Thymus (tissue), 11 donors: ENCODE data around the gene DGKZ. TPM values are rescaled to one million over a fixed set of nuclear protein-coding genes. Genes with fewer than 3 reads are reported as not detected.

Source experiments
- DNase-seq, 9 donors: peaks; one replicate each; pipeline ENCODE4 v3.0.0-alpha.2; 2013; ENCODE audit warnings: low spot score in 9 of 9, low read depth in 6 of 9, missing footprints in 1 of 9
- H3K27ac ChIP-seq, 2 donors: one replicate each; pipeline ENCODE4 v1.5.1; 2013; ENCODE audit warnings: control low read depth in 1 of 2, low read depth in 1 of 2, low read length in 1 of 2, mild to moderate bottlenecking in 1 of 2, moderate library complexity in 1 of 2
- H3K27me3 ChIP-seq, 2 donors: one replicate each; pipeline ENCODE4 v1.5.1; 2013; ENCODE audit warnings: low read length in 1 of 2; ENCODE audit not compliant: control insufficient read depth in 2 of 2, insufficient read depth in 1 of 2
- H3K36me3 ChIP-seq, 2 donors: one replicate each; pipeline ENCODE4 v1.5.1; 2013; ENCODE audit warnings: low read length in 1 of 2, mild to moderate bottlenecking in 1 of 2, moderate library complexity in 1 of 2; ENCODE audit not compliant: control insufficient read depth in 2 of 2, insufficient read depth in 2 of 2
- H3K4me1 ChIP-seq, 2 donors: one replicate each; pipeline ENCODE4 v1.5.1; 2013; ENCODE audit warnings: low read length in 2 of 2; ENCODE audit not compliant: control insufficient read depth in 2 of 2, insufficient read depth in 2 of 2
- H3K4me3 ChIP-seq, 2 donors: one replicate each; pipeline ENCODE4 v1.5.1; 2013; ENCODE audit warnings: low read length in 2 of 2, control low read depth in 1 of 2, mild to moderate bottlenecking in 1 of 2
- H3K9me3 ChIP-seq, 2 donors: one replicate each; pipeline ENCODE4 v1.5.1; 2013; ENCODE audit warnings: low read length in 1 of 2, mild to moderate bottlenecking in 1 of 2; ENCODE audit not compliant: control insufficient read depth in 2 of 2, insufficient read depth in 1 of 2
- WGBS: extraction: QIAGEN DNeasy Blood & Tissue Kit; methylation state at CpG from one replicate; pipeline ENCODE4 v1.1.7; 2013; 5-methylcytosine and 5-hydroxymethylcytosine counted together
- polyA plus RNA-seq: library from polyadenylated mRNA; stranded (reverse); fragments of 200-250 nt; gene quantifications from one replicate; pipeline ENCODE4 v1.2.3, GENCODE V29; 2013
- total RNA-seq: library from RNA; stranded (reverse); fragments of 120-200 nt; gene quantifications from one replicate; pipeline ENCODE4 v1.2.4, GENCODE V29; 2013
- donor health status: healthy.

The DGKZ gene
- total and polyA plus RNA-seq, 2 donors: 52.8 to 139 TPM

DNA sequence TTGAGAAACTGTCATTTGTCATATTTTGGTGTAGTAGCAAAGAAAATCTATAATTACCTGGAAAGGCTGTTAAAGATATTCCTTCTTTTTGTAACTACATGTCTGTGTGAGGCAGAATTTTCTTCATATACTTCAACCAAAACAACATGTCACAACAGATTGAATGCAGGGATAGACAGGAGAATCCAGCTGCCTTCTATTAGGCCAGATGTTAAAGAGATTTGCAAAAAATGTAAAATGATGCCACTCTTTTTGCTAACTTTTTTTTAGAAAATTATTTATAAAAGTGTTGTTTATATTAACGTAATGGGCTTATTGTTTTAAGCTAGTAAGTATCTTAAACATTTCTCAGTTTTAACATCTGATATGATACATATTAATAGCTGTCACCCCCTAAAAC lies 12.7 kb downstream of the DGKZ start:
- DNase-seq: no peak
- Histone ChIP-seq H3K27ac (no peak overlapping the region), H3K36me3 (peaks cover 13 to 26% of the 10 kb centered on the region in 2 donors), H3K27me3 (no peaks in the 10 kb centered on the region), H3K9me3 (no peaks in the 10 kb centered on the region), H3K4me1 (peaks cover 24 to 66% of the 10 kb centered on the region in 2 donors), H3K4me3 (no peak overlapping the region)
- WGBS: 93% methylated on average over 1 of the region's 1 CpG

DNA sequence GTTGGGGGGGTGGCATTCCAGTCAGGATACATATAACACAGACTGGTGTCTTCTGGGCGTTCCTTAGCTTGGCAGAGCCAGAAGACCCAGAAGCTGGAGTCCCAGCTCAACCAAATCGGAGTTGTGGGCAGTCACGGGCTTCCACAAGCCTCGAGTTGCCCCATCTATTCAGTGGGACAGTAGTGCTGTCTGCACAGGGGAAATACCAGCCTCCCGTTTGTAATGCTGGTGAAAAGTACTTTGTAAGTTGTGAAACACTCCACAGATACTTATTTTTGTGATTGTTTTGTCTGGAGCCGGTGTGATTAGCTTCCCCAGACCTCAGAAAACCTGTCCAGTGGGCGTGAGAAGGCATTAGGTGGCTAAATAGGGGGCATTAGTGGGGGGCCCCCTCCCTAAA lies 13.6 kb downstream of the DGKZ start:
- Histone ChIP-seq H3K9me3 (no peaks in the 10 kb centered on the region), H3K4me3 (peak overlapping the region; percentile 54 to 75), H3K27me3 (no peaks in the 10 kb centered on the region), H3K27ac (peak overlapping the region; percentile 90), H3K4me1 (peaks cover 24 to 67% of the 10 kb centered on the region in 2 donors), H3K36me3 (peaks cover 16 to 25% of the 10 kb centered on the region in 2 donors)
- DNase-seq: no peak
- WGBS: 31% methylated on average over 7 of the region's 7 CpGs

DNA sequence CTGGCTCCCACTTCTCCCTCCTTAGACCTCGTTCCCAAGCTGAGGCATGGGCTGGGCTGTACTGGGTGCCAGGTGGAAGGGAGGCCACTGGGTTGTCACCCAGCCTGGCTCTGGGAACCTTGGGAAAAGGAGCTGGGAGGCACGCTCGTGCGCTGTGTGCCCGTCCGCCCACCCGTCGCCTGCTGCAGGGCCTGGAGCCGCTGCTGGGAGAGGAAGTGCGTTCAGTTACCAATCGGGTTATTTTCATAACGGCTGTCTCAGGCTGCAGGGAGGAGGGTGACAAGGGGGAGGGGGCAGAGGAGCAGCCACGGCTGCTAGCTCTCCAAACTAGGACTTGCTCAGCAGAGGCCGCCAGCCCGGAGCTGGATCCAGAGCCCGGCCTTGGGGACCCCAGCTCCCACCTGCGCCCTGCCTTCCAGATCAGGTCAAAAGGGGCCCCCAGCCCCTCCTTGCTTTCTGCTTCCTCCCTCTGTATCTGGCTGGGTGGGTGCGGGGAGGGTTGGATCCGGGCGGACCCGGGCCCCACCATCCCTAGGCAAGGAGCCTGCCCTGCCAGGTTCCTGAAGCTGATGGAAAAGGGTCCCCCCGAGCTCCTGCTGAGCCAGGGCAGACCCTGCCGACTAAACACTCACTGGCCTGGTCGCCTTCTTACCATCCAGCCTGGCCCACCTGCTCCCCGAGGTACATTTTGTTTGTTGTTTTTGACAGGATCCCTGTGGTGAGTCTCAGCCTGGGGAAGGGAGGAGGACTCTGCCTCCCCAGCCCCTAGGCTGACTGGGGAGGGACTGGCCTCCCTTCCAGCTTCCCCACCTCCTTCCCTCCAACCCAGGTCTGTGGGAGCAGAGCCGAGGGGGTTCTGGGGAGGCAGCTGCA lies 14.3 kb downstream of the DGKZ start:
- peaks cover 14 to 18% of the 10 kb centered on the region in 2 donors for H3K36me3 ChIP-seq
- H3K27me3 ChIP-seq: no peaks in the 10 kb centered on the region
- H3K9me3 ChIP-seq: no peaks in the 10 kb centered on the region
- DNase-seq: peak in 6 of 9 donors; percentile 49 to 89 (median 74)
- peaks cover 24 to 60% of the 10 kb centered on the region in 2 donors for H3K4me1 ChIP-seq
- H3K27ac ChIP-seq: peak overlapping the region; percentile 90
- WGBS: 1% methylated on average over 26 of the region's 26 CpGs
- peak overlapping the region; percentile 54 to 75 for H3K4me3 ChIP-seq

DNA sequence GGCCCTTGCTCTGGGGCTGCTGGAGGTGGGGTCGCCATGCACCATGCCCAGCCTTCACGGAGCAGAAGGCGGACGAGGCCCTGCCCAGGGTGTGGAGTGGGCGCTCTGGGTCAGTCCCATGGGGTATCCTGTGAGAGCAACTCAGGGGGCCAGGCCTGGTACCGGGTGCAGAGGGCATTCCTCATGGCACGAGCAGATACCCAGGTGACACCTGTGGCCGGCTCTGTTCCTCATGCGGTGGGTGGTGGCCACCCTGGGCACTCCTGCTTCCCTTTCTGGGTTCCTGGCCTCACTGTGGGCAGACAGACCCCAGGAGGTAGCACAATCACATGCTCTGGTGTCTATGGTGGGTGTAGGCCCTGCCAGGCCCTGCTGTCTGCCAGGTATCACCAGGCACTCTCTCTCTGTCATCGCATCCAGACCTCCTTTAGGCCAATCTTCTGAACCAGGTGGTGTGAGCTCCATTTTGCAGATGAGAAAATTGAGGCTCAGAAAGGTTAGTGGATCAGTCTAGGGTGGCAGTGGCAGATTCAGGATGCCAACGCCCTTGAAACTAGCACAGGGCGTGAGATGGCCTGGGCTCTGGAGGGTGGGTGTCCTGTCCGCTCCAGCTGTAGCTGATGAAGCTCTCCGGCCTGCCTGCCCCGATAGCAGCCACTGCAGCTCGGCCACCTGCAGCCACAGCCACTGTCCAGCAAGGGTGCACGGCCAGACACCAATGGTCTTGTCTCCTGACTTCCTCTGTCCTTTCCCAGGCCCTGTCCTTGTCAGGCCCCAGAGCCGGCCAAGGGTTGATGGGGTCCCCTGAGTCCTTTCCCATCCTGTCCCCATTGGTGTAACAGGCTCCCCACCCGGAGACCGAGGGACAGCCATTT lies 15.1 kb downstream of the DGKZ start:
- peak overlapping the region; percentile 90 for H3K27ac ChIP-seq
- H3K4me1 ChIP-seq: peaks cover 20 to 58% of the 10 kb centered on the region in 2 donors
- H3K27me3 ChIP-seq: no peaks in the 10 kb centered on the region
- 65% methylated on average over 20 of the region's 20 CpGs for WGBS
- peaks cover 11 to 17% of the 10 kb centered on the region in 2 donors for H3K36me3 ChIP-seq
- H3K4me3 ChIP-seq: peak overlapping the region; percentile 54 to 75
- no peak for DNase-seq
- H3K9me3 ChIP-seq: no peaks in the 10 kb centered on the region

DNA sequence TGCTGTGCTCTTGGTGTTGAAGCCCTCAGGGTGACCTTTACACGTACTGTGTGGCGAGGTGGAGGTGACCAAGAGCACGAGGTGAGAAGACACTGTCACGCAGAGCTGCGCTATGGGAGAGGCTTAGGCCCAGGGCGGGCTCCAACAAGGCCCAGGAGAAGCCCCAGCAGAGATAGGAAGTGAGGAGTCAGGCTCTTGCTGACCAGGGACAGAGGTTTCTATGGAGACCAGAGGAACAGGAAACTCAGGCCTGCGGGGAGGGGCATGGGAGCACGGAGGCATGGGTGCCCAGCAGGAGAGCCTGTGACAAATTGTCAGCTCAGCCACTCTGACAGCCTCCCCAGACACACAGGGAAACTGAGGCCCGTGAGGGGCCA lies 15.8 kb downstream of the DGKZ start:
- H3K4me1 ChIP-seq: peaks cover 17 to 56% of the 10 kb centered on the region in 2 donors
- H3K9me3 ChIP-seq: no peaks in the 10 kb centered on the region
- H3K36me3 ChIP-seq: peaks cover 14 to 15% of the 10 kb centered on the region in 2 donors
- no peak overlapping the region for H3K4me3 ChIP-seq
- H3K27me3 ChIP-seq: no peaks in the 10 kb centered on the region
- WGBS: 81% methylated on average over 9 of the region's 9 CpGs
- no peak for DNase-seq
- H3K27ac ChIP-seq: peak overlapping the region in 1 of 2 donors; percentile 46

DNA sequence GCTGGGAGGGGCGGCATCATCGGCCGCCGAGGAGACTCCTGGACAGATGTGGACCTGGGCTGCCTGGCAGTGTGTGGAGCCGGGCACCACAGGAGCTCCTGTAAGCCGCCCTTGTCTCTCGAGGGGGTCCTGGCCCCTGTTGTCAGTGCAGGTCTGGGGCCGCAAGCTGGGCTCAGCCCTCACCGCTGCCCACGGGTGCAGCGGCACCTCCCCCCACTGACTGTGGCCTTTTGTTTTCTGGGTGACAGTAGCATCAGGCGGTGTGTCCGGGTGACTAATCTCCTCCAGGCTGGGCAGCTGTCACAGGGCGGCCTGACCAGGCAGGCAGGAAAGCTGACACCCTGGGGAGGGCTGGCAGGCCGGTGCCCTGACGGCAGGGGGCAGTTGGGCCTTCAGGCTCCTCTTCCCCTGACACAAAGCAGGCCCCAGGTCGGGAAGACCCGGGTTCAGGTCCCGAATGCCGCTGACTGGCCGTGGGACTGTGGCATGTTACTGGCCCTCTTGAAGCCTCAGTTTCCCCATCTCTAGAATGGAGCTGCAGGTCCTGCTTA lies 16.3 kb downstream of the DGKZ start:
- peaks cover 15 to 19% of the 10 kb centered on the region in 2 donors for H3K36me3 ChIP-seq
- 95% methylated on average over 21 of the region's 21 CpGs for WGBS
- no peaks in the 10 kb centered on the region for H3K27me3 ChIP-seq
- H3K9me3 ChIP-seq: no peaks in the 10 kb centered on the region
- H3K4me1 ChIP-seq: peaks cover 16 to 52% of the 10 kb centered on the region in 2 donors
- H3K4me3 ChIP-seq: no peak overlapping the region
- peak overlapping the region in 1 of 2 donors; percentile 46 for H3K27ac ChIP-seq
- no peak for DNase-seq

DNA sequence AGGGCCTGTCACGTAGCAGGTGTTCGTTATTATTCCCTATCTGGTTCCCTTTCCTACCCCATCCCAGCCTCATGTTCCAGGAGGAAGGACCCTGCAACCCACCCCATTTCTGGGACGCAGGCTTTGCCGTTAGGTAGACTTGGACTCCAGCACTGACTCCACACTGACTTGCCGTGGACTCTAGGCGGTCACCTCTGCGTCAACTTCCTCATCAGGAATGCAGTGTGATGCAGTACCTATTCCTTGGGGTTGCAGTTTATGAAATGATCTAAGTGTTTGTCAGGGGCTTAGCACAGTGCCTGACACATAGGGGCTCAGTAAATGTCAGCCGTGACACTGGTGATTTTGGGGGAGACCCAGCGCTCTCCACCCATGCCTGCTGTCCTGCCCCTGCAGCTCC lies 16.8 kb downstream of the DGKZ start:
- Histone ChIP-seq H3K27ac (no peak overlapping the region), H3K4me3 (no peak overlapping the region), H3K36me3 (peaks cover 19% of the 10 kb centered on the region in 2 donors), H3K27me3 (no peaks in the 10 kb centered on the region), H3K9me3 (no peaks in the 10 kb centered on the region), H3K4me1 (peaks cover 16 to 51% of the 10 kb centered on the region in 2 donors)
- 98% methylated on average over 9 of the region's 9 CpGs for WGBS
- DNase-seq: no peak

DNA sequence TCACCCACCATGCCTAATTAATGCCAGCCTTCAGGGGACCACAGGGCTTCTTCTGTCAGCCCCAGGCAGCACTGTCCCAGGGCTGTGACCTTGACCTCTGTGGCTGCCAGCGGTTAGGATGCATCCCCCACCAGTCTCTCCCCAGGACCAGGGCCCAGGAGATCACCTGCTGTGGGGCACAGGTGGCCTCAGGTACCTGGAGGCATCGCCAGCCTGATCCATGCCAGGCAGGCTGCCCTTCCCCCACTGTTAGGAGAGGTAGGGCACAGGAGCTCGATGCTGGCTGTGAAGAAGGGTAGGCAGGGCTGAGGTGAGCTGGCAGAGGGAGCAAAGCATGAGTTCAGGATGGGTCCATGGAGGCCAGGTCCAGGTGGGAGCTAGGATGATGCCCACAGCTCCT lies 17.5 kb downstream of the DGKZ start:
- 94% methylated on average over 3 of the region's 3 CpGs for WGBS
- DNase-seq: no peak
- Histone ChIP-seq H3K9me3 (no peaks in the 10 kb centered on the region), H3K27ac (no peak overlapping the region), H3K27me3 (no peaks in the 10 kb centered on the region), H3K4me1 (peaks cover 16 to 51% of the 10 kb centered on the region in 2 donors), H3K36me3 (peaks cover 22 to 25% of the 10 kb centered on the region in 2 donors), H3K4me3 (no peak overlapping the region)
